Measurements from ENCODE around the gene TSHZ2. TPM values are rescaled to one million over a fixed set of nuclear protein-coding genes. Genes with fewer than 3 reads are reported as not detected.

TSHZ2 gene
- total RNA-seq, 6 experiments from 2014 or later = 14.2 to 28.1 (median 21.0) TPM

DNA sequence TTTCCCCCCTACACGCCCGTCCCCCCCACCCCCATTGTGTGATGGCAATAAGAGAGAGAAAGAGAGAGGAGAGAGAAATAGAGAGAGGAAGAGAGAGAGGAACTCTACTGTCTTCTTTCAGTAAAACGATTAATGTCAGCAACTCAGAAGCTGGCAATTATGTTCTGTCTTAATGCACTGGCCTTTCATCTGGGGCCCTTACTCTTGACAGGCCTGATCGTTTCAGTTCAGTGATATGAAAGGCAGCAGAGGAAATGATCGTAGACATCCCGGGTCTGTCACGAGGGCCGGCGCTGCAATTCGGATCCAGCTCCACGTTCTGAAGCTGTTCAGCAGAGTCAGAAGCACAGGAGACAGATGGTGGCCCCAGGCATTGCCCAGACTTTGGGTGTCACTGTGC, 312.5 kb downstream of the TSHZ2 start:
- Histone ChIP-seq H3K9me3 (no peaks in the 10 kb centered on the region), H3K4me1 (no peaks in the 10 kb centered on the region), H3K36me3 (no peaks in the 10 kb centered on the region), H3K4me3 (no peak overlapping the region), H3K27ac (no peak overlapping the region), H3K27me3 (no peaks in the 10 kb centered on the region)
- no peak for DNase-seq
- ATAC-seq = no peak
- 71% methylated on average over 8 of the region's 11 CpGs for WGBS (ENCODE audit: insufficient coverage, low coverage, low lambda C conversion rate, missing lambda C conversion rate)
- intact Hi-C loops (cut with DNase I) = no loop called here
- TF ChIP-seq, protein P1, sequence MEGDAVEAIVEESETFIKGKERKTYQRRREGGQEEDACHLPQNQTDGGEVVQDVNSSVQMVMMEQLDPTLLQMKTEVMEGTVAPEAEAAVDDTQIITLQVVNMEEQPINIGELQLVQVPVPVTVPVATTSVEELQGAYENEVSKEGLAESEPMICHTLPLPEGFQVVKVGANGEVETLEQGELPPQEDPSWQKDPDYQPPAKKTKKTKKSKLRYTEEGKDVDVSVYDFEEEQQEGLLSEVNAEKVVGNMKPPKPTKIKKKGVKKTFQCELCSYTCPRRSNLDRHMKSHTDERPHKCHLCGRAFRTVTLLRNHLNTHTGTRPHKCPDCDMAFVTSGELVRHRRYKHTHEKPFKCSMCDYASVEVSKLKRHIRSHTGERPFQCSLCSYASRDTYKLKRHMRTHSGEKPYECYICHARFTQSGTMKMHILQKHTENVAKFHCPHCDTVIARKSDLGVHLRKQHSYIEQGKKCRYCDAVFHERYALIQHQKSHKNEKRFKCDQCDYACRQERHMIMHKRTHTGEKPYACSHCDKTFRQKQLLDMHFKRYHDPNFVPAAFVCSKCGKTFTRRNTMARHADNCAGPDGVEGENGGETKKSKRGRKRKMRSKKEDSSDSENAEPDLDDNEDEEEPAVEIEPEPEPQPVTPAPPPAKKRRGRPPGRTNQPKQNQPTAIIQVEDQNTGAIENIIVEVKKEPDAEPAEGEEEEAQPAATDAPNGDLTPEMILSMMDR (IDR thresholded peaks at IDR 0.05) = no peak
- TF ChIP-seq POLR2A (IDR thresholded peaks at IDR 0.05) = no peak

DNA sequence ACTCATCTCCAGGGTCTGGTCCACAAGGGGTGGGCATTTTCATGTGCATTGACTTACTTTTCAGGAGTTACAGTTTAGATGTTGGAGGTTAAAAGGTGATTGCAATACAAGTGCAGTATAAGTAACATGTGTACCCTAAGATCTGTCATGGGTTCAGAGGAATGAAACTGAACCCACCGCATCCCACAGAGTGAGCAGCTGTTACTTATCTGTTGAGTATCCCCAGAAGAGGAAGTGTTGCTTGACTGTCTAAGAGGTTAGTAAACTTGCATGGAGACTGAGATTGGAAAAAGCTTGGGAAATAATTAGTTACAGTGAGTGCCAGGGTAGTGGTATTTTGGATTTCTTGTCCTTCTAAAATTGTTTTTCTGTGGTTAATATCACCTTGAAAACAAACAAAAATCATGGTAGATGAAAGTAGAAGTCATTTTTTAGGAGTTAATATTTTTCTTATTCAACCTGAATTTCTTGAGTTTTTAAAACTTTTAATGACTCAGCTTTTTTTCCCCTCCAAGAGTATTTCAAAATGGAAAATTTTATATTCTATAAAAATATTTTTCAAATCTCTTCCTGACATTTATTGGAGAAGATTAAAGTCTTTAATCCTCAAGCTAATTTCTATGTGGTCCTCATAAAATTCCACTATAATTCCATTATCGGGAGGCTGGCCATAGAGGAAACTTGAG, 315.3 kb downstream of the TSHZ2 start:
- 81% methylated on average over 2 of the region's 2 CpGs for WGBS (ENCODE audit: insufficient coverage, low coverage, low lambda C conversion rate, missing lambda C conversion rate)
- DNase-seq (no peak), ATAC-seq (no peak)
- H3K27me3 ChIP-seq = no peaks in the 10 kb centered on the region
- intact Hi-C loops (cut with DNase I) = no loop called here
- H3K36me3 ChIP-seq = no peaks in the 10 kb centered on the region
- H3K4me1 ChIP-seq = no peaks in the 10 kb centered on the region
- H3K27ac ChIP-seq = no peak overlapping the region
- H3K9me3 ChIP-seq = no peaks in the 10 kb centered on the region
- no peak for TF ChIP-seq POLR2A (IDR thresholded peaks at IDR 0.05)
- TF ChIP-seq, protein P1 (IDR thresholded peaks at IDR 0.05) = no peak
- H3K4me3 ChIP-seq = no peak overlapping the region

DNA sequence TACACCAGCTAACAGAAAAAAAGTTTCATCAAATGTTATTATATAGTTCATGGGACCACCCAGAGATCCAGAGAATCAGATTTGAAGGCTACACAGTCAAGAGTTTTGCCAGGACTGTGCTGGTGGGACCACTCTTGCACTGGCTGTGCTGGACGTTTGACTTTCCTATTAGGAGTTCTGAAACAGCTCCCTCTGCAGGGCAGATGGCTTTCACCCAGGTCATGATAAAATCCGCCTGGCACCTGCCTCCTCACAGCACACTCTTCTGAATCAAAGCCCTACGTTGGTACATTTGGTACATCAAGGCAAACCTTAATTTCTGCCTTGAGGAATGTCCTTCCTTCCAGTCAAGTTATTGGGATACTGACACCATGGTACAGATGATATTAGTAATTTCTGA, 319.4 kb downstream of the TSHZ2 start:
- intact Hi-C loops (cut with DNase I) = no loop called here
- Histone ChIP-seq H3K4me3 (no peak overlapping the region), H3K36me3 (no peaks in the 10 kb centered on the region), H3K27me3 (no peaks in the 10 kb centered on the region), H3K27ac (no peak overlapping the region), H3K9me3 (no peaks in the 10 kb centered on the region), H3K4me1 (no peaks in the 10 kb centered on the region)
- ATAC-seq (no peak), DNase-seq (no peak)
- 100% methylated on average over 2 of the region's 3 CpGs for WGBS (ENCODE audit: insufficient coverage, low coverage, low lambda C conversion rate, missing lambda C conversion rate)
- no peak for TF ChIP-seq POLR2A (IDR thresholded peaks at IDR 0.05)
- TF ChIP-seq, protein P1 (IDR thresholded peaks at IDR 0.05) = peak in 1 of 4 donors; percentile 23

GRCh38 chr20:53292347-53292746, 320.2 kb downstream of the TSHZ2 start:
- Histone ChIP-seq H3K4me1 (no peaks in the 10 kb centered on the region), H3K4me3 (no peak overlapping the region), H3K36me3 (no peaks in the 10 kb centered on the region), H3K27ac (no peak overlapping the region), H3K9me3 (no peaks in the 10 kb centered on the region), H3K27me3 (no peaks in the 10 kb centered on the region)
- intact Hi-C loops (cut with DNase I) = no loop called here
- TF ChIP-seq POLR2A (IDR thresholded peaks at IDR 0.05) = no peak
- TF ChIP-seq, protein P1 (IDR thresholded peaks at IDR 0.05) = no peak
- DNase-seq (no peak), ATAC-seq (no peak)
- WGBS (ENCODE audit: insufficient coverage, low coverage, low lambda C conversion rate, missing lambda C conversion rate) = 100% methylated on average over 1 of the region's 1 CpG
